GM19239 (cell line): ENCODE data around the gene KRCC1.
"Not testable (repeated sequence)": the region's sequence is repeated elsewhere in the genome, so short reads cannot be mapped to it uniquely, and the experiment has no call there.

Source experiments
- DNase-seq: peaks from one replicate; pipeline ENCODE4 v3.0.0; 2011; ENCODE audit warnings: low spot score; ENCODE audit not compliant: insufficient read length
- FAIRE-seq: peaks from 2 replicates; lab custom pipeline; 2011; peaks lifted over from hg19 to GRCh38; lab: Jason Lieb, UNC

KRCC1 gene

DNA sequence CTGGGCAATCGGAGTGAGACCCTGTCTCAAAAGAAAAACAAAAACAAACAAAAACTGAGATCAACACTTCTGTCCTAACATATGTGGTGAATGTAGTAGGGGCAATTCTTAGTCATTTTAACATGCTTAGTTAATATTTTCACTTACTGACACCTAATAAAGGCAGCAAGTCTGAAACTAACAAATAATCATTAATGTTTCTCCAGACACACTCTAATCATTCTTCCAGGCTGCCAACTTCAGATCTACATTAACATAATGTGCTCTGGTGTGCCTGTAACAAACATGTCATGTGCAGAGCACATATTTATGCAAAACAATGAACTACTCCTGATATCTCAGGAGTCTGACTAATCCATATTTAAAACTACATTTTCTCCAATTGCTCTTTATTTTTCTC lies 6.0 kb downstream of the KRCC1 start:
- FAIRE-seq (peak; percentile 62), DNase-seq (no peak)

DNA sequence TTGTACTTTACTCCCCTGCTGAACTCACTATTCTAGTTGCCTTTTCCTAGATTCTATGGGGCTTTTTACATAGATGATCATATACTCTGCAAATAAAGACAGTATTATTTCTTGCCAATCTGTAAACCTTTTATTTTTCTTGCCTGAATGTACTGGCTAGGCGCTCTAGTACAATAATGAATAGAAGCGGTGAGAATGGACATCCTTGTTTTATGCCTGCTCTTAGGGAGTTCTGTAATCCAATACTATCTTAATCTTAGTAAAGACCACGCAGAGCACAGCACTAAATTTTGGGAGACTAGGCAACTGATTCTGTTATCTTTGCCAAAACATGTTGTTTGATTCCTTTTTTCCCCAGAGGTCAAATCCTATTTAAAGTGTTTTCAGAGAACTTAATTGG lies 7.0 kb downstream of the KRCC1 start:
- no peak for DNase-seq

DNA sequence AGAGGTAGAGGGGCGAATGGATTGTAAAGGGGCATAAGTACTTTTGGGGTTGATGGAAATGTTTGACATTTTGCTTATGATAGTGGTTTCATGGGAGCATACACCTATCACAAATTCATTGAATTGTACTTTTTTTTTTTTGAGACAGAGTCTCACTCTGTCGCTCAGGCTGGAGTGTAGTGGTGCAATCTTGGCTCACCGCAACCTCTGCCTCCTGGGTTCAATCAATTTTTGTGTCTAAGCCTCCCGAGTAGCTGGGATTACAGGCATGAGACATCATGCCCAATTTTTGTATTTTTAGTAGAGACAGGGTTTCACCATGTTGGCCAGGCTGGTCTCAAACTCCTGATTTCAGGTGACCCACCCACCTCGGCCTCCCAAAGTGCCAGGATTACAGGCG lies 10.0 kb downstream of the KRCC1 start:
- DNase-seq, FAIRE-seq: not testable (repeated sequence)

More for the DNA sequence above, 7.0 kb downstream of the KRCC1 start:
- no peak for FAIRE-seq

DNA sequence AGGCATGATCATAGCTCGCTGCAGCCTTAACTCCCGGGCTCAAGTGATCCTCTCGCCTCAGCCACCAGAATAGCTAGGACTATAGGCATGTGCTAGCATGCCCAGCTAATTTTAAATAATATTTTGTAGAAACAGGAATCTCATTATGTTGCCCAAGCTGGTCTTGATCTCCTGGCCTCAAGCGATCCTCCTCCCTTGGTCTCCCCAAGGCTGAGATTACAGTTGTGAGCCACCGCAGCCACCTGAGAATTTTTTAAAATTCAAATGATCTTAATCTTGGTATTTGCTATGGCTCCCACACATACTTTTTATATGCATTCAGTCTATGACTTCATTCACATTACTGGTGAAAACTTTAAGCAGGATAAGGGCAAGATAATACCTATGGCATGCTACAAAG lies 13.1 kb downstream of the KRCC1 start:
- FAIRE-seq, result no peak
- no peak for DNase-seq

DNA sequence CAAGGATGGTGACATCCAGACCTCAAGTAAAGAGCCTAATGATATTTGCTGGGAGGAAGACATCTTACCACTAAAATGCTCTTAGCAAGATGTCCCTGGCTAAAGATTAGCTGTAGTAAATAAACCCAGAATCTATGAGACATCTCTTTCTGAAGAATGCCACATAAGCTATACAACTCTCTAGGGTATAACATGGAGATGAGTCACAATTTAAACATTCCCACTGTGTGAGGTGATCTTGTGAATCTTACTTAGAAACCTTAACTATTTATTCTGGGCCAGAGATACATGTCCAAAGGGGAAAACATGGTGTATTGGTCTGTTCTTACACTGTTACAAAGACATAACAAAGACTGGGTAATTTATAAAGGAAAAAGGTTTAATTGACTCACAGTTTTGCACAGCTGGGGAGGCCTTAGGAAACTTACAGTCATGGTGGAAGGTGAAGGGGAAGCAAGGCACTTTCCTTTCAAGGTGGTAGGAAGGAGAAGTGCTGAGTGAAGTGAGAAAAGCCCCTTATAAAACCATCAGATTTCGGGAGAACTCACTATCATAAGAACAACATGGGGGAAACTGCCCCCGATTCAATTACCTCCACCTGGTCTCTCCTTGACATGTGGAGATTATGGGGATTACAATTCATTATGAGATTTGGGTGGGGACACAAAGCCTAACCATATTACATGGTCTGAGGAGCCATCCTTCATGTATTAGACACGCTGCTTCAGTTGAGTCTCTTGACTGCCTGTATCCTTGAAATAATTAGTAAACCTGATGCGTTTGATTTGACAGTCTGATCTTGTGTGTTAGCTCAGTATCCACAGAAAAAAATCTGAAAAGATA lies 17.1 kb downstream of the KRCC1 start:
- DNase-seq (no peak), FAIRE-seq (no peak)

DNA sequence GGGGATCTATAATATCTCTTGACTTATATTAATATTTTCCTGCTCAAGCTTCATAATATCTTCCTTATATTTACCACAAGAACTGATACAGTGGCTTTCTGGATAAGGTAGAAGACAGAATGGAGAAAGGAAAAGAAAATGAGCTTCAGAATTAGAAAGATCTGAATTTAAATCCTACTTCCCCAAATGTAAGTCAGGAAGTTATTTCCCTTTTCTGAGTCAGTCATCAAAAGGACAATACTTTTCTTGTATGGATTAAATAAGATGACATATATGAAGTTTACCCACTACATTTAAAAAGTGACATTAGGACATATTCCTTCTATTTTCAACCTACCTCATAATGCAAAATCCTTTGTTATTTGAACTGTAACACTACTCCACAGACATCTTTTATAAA lies 19.0 kb downstream of the KRCC1 start:
- FAIRE-seq, result no peak
- no peak for DNase-seq

DNA sequence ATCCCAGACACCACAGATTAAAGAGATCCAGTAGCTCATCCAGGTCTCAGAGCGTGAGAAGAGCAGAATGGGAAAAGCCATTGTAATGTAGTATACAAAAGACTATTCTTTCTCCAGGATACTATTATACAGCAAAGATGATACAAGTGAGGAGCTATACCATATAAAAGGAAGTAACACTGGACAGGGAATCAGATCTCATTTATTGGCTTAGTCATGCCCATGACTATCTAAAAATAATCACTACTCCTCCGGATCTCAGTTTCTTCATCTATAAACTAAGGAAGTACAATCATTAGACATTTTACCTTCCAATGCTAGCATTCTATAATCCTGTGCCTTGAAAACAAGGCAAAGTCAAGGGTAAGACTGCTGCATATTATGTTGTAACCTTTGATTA lies 19.4 kb downstream of the KRCC1 start:
- DNase-seq (no peak), FAIRE-seq (no peak)

DNA sequence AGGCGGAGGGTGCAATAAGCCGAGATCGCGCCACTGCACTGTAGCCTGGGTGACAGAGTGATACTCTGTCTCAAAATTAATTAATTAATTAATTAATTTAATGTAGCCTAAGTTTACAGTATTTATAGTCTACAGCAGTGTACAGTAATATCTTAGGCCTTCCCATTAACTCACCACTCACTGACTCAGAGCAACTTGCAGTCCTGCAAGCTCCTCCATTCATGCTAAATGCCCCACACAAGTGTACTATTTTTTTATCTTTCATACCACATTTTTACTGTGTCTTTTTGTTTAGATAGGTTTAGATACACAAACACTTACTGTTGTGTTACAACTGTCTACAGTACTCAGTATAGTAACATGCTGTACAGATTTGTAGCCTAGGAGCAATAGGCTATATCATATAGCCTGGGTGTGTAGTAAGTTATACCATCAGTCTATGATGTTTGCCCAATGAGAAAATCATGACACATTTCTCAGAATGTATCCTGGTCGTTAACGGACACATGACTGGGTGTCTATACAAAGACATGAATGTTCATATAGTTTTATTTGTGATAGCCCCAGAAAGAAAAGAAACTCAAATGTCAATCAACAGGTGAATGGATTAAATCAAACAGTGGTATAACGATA lies 23.4 kb downstream of the KRCC1 start:
- DNase-seq, result no peak
- no peak for FAIRE-seq

DNA sequence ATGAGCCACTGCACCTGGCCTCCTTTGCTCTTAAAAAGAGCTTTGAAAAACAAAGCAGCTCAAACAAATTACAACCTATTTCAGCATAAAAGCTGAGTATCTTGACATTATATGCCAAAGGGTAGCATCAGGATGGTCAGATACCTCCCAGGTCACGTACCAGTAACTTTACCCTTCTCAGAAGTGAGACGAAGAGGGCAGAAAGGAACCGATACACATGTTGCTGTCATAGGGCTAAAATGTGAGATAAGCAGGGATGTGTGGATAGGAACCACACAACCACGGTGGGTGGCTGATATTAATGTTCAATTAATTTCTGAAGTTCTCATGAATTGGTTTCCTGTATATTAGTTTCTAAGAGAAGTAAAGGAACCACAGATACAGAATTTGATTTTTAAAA lies 26.7 kb downstream of the KRCC1 start:
- FAIRE-seq (no peak), DNase-seq (no peak)

DNA sequence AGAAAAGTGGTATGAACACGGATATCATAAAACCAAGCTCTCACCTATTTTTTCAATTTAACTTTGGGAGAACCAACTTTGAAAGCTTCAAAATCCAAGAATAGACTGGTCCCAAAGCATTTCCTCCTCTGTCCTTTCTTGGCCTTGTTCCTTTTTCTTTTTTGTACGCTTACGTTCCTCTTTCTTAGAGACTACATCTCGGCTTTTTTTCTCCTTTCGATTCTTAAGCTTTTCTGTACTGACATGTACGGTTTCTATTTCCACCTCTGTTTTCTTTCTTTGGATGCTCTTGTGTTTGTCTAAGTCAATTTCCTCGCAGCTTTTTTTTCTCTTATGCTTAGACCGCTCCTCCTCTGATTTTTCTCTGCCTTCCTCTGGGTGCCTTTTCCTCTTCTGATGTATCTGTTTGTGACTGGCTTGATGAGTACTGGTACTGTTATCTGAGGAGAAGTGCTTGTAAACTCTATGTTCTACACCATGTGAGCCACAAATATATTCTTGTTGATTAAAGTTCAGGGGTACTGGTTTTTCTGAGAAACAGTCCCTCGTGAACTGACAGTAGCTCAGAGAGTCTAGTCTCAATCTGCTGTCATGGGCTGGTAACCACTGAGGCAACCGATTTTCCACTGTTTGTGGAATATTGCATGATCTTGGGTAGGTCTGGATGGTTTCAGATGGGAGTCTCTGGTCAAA lies 27.7 kb downstream of the KRCC1 start:
- DNase-seq (no peak), FAIRE-seq (peak; percentile 54)

DNA sequence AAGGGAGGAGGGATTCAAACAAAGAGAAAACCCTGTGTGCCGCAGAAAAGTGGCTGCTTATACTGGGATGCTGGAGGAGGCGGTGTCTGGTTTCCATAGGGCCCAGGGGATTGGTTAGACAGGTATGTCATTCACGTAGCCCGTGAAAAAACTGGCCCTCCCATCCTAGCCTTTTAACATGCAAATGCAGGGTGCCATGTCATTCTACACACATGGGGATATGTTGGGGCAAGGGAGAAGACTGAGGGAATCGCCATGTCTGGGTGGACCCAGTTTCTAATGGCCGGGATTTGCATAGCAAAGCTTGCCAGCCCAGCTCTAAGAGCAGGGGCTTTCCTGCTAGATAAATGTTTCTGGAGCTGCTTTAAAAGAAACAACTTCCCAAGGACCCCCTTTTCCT lies 31.1 kb downstream of the KRCC1 start:
- no peak for FAIRE-seq
- DNase-seq, result no peak

DNA sequence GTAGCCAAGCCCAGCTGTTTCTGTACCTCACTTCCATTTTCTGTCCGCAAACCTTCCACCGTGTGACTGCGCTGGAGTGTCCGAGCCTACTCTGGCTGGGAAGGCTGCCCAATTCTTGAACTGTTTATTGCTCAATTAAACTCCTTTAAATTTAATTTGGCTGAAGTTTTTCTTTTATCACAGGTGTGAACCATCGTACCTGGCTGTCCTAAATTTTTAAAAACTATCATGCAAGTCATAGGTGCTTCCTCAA lies 33.0 kb downstream of the KRCC1 start:
- DNase-seq, result no peak
- no peak for FAIRE-seq

DNA sequence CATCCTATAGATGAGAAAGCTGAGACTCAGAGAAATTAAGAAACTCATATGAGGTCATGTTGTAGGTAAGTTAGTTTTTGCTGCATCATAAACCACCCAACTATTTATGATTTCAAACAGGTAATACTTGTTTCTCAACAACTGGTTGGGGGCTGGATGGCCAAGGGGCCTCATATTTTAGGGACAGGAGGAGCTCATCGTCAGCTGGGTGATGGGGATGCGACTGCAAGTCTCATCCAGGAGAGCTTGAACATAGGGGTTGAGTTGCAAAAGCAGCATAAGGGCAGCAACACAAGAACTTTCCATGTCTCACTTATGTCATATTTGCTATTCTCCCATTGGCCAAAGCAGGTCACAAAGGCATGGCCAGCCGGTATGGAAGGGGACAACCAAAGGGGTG lies 35.6 kb downstream of the KRCC1 start:
- no peak for FAIRE-seq
- no peak for DNase-seq

DNA sequence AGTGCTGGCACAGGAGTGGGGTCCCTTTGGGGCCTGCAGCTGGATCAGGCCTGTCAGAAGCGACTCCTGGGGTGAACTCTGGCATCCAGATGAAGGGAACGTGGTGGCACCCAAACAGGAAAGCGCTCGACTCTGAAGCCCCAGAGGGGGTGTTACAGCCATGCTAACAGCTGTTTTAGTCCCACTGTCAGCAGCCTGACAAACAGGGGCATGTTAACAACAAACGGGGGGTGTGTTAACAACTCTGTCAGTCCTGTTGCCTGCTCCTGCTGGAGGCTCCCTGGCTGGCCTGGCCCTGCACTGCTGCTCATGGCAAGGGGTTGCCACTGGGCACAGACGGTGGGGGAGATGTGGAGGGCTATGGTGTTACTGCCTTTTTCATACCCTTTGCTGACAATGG lies 36.7 kb downstream of the KRCC1 start:
- no peak for DNase-seq
- FAIRE-seq, result no peak

DNA sequence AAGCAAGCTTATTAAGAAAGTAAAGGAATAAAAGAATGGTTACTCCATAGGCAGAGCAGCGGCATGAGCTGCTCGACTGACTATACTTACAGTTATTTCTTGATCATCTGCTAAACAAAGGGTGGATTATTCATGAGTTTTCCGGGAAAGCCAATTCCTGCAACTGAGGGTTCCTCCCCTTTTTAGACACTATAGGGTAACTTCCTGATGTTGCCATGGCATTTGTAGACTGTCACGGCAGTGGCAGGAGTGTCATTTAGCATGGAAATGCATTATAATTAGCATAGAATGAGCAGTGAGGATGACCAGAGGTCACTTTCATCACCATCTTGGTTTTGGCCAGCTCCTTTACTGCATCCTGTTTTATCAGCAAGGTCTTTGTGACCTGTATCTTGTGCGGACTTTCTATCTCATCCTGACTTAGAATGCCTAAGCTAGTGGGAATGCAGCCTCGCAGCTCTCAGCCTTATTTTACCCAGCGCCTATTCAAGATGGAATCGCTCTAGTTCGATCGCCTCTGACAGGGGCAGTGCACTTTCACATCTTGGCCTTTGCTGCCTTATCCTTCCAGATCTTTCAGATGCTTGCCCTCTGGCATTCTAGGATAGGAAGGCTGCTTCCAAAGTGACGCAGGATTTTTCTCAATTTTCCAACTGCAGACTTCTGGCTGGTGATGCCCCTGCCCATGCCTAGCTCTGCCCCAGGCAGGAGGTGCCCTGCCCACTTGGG lies 37.3 kb downstream of the KRCC1 start:
- DNase-seq, FAIRE-seq: not testable (repeated sequence)

DNA sequence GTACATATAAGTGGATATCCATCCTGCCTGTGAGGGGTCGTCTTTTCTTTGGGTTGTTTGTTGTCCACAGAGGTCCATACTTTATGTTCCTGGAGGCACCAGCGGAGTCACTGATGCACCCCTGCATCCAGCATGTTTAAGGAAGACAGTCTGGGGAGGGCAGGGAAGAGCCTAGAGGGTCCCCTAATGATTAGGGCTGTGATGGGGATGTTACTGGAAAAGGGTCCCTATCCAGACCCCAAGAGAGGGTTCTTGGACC lies 37.9 kb downstream of the KRCC1 start:
- not testable (repeated sequence) for DNase-seq, FAIRE-seq

DNA sequence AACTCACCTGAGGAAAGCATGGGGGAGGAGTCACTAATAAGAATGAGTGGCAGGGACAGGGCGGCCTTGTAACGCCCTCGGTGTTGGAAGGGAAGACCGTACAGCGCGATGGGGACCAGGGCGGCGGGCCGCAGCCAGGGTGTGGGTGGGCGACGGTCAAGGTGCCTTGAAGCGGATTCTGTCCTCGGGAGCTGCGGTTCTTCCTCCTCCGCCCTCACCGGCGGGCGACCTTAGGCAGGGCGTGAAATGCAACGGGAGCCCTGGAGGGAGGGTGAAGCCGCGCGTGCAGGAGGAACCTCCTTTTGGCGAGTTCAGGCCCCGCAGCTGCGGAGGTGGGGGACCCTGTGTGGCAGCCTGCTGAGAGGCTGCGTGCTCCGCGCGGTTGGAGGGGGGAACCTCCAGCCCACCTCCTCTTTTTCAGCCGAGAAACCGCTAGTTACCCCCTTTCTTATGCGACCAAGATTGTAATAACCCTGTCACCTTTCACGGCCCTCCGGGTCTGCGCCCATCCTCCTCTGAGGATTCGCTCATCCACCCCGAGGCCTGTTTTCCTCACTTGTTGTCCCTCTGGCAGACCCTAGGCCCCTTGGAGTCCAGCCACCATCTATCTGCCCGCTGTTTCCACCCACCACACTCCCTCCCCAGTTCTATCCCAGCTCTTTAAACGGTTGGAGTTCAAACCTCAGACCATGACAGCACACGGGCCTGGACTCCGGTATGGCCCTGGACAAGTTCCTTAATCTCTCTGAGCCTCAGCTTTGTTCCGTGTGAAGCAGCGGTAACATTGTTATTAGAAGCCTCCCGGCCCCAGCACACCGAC lies 38.4 kb downstream of the KRCC1 start:
- DNase-seq, result no peak

DNA sequence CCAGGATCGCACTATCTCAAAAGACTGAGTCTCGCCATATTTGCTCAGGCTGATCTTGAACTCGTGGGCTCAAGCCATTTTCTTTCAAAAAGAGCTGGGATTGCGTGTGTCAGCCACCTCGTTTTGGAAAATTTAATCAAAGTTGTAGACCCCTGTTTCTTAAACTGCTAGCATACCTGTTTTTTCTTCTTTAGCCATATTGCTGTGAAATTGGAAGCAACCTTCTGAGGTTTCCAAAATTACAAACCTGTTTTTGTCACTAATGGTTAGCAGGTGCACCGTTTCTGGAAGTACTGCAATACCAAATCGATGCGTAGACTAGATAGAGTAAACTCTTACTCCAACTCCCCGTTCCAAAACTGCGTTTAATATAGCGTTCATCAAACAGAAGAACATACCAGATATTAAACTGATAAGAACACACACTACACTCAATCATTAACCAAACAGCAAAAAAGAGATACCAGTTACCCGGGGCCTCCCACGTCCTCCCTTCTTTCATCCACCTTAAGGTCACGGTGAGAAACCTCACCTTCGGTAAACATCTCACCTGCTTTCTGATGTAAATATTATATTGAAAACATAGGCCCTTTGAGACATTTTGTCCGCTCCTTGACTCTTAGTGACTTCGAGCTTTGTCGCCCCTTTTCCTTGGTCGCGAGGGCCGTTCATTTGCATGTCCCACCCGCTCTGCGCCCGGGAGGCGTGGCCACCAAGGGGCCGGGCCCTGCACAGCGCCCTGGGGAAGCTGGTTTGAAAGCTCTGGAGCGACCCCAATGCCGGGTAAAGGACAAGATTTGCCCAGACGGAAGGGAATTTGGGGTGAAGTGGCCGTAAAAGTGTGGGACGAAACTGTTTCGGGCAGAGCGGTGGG lies 39.3 kb downstream of the KRCC1 start, which contains the start of gene RNU2-63P:
Gene RNU2-63P, minus strand, starts transcription at position 462 of the 874 bp plus-strand sequence.
- FAIRE-seq, result peak; percentile 77

More for the DNA sequence above, 38.4 kb downstream of the KRCC1 start:
- peak; percentile 79 for FAIRE-seq

DNA sequence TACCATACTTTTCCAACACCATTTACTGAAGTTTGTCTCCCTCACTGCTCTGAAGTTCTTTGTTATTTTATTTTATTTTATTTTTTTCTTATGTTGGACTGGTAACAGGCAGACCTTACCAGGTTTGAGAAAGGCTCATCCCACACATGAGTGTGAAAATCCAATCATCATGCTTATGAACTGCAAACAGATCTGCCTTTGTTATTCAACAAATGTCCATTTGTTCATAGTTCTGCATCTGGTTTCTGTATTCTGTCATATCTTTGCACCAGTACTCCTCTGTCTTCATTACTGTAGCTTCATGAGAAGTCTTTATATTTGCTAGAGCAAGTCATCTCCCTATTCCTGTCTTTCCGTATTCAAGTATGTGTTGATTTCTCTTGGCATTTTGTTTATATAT lies 44.6 kb downstream of the KRCC1 start:
- no peak for FAIRE-seq

More for the DNA sequence above, 39.3 kb downstream of the KRCC1 start, which contains the start of gene RNU2-63P:
- no peak for DNase-seq

More for the DNA sequence above, 44.6 kb downstream of the KRCC1 start:
- no peak for DNase-seq
